Embryonic facial prominence (tissue), 1 donor: ENCODE data around the gene SOS1.
A peak's percentile ranks its signal among the peaks of the same experiment; 100 is the strongest.
"Not testable (repeated sequence)": the region's sequence is repeated elsewhere in the genome, so short reads cannot be mapped to it uniquely, and the experiment has no call there.

Experiments used
- DNase-seq: peaks from one replicate; pipeline ENCODE4 v3.0.0-alpha.2; 2016; ENCODE audit errors: extremely low spot score

Gene SOS1

GRCh38 chr2:39099870-39100728 lies 20.8 kb downstream of the SOS1 start:
- no peak for DNase-seq

DNA sequence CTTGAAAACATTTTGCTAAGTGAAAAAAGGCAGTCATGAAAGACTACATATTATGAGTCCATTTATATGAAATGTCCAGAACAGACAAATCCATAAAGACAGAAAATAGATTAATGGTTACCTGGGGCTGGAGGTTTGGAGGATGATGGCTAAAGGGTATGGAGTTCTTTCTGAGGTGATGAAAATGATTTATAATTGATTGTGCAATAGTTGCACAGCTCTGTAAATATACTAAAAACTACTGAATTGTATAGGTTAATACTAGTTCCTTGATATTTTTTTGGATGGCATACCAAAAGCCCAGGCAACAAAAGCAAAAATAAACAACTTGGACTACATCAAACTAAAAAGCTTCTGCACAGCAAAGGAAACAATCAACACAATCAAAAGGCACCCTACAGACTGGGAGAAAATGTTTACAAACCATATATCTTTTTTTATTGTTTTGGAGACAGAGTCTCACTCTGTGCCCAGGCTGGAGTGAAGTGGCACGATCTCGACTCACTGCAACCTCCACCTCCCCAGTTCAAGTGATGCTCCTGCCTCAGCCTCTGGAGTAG lies 21.5 kb downstream of the SOS1 start:
- DNase-seq, result no peak

- no peak for DNase-seq
These were observed 25.2 kb downstream of the SOS1 start for GRCh38 chr2:39095624-39096023.

DNA sequence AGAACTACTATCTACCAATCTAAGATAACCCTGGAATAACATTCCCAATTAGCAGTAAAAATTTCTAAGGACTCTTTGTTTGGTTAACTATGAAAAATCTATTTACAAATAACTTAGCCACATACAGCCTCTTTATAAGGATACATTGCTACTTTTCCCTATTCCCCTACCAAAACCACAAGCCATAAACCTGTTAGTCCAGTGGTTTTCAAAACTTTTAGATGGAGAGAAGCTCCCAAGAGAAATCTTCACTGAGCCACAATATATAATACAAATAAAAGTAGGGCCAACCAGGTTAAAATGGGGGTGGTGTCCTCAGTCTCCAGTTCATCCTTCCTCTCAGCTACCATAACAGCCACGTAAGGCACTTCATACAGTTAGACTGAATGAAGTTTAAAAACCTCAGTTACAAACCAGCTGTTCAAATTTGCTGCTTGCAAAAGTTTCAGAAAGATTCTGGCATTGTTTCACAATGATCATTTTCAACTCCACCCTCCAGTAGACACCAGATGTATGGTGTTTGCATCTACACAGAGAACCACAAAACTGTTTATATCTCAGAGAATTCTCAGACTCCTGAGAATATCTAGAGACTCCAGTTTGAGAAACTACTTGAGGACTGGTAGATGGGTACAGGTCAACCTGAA lies 26.0 kb downstream of the SOS1 start:
- no peak for DNase-seq

- DNase-seq, result no peak
These were observed 27.5 kb downstream of the SOS1 start for GRCh38 chr2:39093218-39093898.

DNA sequence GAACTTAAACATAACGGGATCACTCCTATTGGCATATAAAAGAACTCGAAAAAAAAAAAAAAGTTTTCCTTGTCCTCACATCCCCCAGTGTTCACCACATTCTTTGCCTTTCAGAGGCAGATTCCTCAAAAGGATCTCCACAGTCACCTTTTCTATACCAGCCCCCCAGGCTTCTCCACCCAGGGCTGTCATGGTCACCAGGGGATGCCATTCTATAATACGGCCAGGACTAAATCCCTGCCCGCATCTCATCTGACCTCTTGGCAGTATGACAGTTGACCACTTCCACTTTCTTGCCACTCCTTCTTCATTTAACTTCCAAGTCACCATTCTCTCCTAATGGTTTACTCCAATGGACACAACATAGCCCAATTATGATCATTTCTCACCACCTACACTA lies 29.3 kb downstream of the SOS1 start:
- DNase-seq, result no peak

DNA sequence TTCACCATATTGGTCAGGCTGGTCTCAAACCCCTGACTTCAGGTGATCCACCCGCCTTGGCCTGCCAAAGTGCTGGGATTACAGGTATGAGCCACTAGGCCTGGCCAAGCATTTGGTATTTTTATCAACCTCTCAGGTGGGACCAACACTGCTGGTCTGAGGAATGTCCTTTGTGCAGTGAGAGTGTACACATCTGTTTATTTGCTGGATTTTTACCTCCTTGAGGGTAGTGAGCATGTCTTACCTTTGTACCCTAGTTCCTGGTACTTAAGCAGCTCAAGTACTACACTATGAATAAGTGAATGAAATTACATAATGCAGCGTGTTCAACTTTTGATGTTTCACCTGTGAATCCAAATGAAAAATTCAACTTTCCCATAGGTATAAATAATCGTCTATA lies 29.8 kb downstream of the SOS1 start:
- DNase-seq, result no peak

- DNase-seq, result no peak
These were observed 40.7 kb downstream of the SOS1 start for GRCh38 chr2:39080152-39080551.

- no peak for DNase-seq
These were observed 50.9 kb downstream of the SOS1 start for GRCh38 chr2:39069890-39070465.

- DNase-seq, result no peak
These were observed 51.7 kb downstream of the SOS1 start for GRCh38 chr2:39069136-39069515.

DNA sequence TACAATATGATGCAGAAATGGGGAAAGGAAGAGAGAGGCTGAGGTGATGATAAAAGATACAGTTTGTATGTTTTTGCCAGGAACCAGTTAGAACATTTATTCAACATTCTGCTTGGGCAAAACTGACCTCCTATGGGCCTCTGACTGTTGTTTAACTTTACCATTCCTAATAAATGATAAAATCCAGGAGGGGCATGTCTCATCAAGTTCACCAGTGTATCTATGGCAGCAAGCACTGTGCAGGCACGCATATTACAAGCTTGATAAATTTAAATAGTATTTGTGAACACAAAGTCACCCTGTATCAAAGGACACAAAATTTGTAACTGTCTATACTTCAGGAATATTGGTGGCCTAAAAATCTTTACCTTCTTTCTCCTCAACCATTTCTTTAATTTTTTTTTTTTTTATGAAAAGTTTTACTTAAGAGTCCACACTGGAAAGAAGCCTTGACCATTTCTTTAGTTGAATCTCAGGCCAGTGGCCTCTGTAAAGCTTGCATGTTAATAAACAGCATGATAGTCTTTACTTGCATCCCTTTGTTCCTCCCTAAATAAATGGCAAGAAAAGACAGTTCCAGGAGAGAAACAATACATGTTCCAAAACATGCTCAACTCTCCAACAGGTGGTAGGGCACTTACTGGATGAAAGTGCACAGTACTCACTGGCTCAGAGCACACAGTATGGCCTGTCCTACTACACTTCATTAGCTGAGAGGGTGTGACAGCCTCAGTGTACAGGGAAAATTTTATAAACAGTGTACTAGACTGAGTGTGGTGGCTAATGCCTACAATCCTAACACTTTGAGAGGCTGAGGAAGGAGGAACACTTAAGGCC lies 52.3 kb downstream of the SOS1 start:
- DNase-seq, result no peak

- no peak for DNase-seq
These were observed 55.2 kb downstream of the SOS1 start for GRCh38 chr2:39065616-39066015.

DNA sequence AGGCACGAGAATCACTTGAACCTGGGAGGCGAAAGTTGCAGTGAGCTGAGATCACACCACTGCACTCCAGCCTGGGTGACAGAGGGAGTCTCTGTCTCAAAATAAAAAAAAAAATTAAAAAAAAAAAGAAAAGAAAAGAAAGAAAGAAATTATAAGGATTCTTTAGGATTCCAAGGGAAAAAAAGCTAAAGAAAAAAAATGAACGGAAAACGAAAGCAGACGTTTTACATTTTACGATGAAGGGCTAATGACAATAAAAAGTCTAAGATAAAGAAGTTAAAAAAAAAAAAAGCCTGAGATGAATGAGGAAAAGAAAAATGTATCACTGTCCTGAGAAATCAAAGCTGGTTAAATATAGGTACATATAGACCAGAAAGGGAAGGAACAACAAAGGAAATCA lies 58.5 kb downstream of the SOS1 start:
- DNase-seq, result no peak

DNA sequence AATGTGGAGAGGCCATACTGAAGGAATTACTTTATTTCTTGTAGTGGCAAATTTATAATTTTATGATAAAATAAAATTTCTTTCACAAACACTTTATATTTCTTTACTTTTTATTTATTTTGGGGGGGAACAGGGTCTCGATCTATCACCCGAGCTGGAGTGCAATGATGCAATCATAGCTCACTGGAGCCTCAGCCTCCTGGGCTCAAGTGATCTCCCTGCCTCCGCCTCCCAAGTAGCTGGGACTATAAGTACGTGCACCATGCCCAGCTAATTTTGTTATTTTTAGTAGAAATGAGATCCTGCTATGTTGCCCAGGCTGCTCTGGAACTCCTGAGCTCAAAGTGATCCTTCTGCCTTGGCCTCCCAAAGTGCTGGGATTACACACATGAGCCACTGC lies 59.6 kb downstream of the SOS1 start:
- DNase-seq, result no peak

DNA sequence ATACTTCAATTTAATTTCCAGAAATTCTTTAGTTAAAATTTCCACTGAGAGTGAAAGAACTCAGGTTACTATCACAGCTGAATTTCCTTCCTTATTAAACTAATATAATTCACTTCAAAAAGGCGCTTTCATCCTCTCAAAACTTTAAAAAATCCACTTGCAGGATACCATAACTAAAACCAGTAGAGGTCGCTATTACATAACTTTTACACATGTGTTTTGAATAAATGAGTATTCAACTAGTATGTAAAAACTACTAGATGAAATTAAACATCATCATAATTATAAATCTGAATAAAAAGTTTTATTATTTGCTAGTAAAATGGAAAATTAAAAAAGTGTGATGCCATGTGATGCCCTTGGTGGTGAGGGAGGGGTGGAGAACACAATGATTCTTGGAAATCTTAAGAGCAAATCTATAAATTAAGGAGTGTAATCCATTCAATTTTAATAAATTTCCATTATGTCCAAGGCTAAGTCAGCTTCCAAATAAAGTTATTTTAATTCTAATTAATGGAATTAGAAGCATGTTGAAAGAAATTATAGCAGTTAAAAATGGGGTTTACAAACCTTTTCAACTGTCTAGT lies 61.4 kb downstream of the SOS1 start:
- DNase-seq, result peak; percentile 31

- no peak for DNase-seq
These were observed 62.8 kb downstream of the SOS1 start for GRCh38 chr2:39058101-39058500.

- DNase-seq, result not testable (repeated sequence)
These were observed 68.2 kb downstream of the SOS1 start for GRCh38 chr2:39052665-39053064.

- no peak for DNase-seq
These were observed 70.7 kb downstream of the SOS1 start for GRCh38 chr2:39050109-39050508.

GRCh38 chr2:39039072-39039471 lies 81.8 kb downstream of the SOS1 start:
- DNase-seq, result no peak

- DNase-seq, result no peak
These were observed 86.9 kb downstream of the SOS1 start for GRCh38 chr2:39033980-39034379.

GRCh38 chr2:39027421-39027820 lies 93.4 kb downstream of the SOS1 start:
- no peak for DNase-seq
